ENCODE results near the gene LCE2A.

LCE2A gene

GRCh38 chr1:152745289-152745704 is 47.2 kb downstream of the LCE2A start:
- TF ChIP-seq CTCF (IDR thresholded peaks at IDR 0.05; ENCODE audit: low read depth, low read length, missing control alignments) = no peak
- no peak for DNase-seq
- no peaks in the 10 kb centered on the region for H3K27me3 ChIP-seq (replicated peaks)
- in situ Hi-C loops (cut with HindIII; ENCODE audit: low pct_ligation_motif_present, low sequenced_read_pairs) = no loop called here
- H3K27ac ChIP-seq = no peak overlapping the region
- H3K36me3 ChIP-seq (replicated peaks) = no peaks in the 10 kb centered on the region
- no peak overlapping the region for H3K4me3 ChIP-seq (ENCODE audit: low read depth, low read length)

GRCh38 chr1:152745765-152746444 is 47.8 kb downstream of the LCE2A start:
- Histone ChIP-seq H3K27me3 (replicated peaks) (no peaks in the 10 kb centered on the region), H3K27ac (no peak overlapping the region), H3K4me3 (ENCODE audit: low read depth, low read length) (no peak overlapping the region), H3K36me3 (replicated peaks) (no peaks in the 10 kb centered on the region)
- in situ Hi-C loops (cut with HindIII; ENCODE audit: low pct_ligation_motif_present, low sequenced_read_pairs) = no loop called here
- DNase-seq = no peak
- no peak for TF ChIP-seq CTCF (IDR thresholded peaks at IDR 0.05; ENCODE audit: low read depth, low read length, missing control alignments)

GRCh38 chr1:152747831-152748230 is 49.7 kb downstream of the LCE2A start:
- in situ Hi-C loops (cut with HindIII; ENCODE audit: low pct_ligation_motif_present, low sequenced_read_pairs) = no loop called here
- DNase-seq = no peak
- no peaks in the 10 kb centered on the region for H3K27me3 ChIP-seq (replicated peaks)
- no peak for TF ChIP-seq CTCF (IDR thresholded peaks at IDR 0.05; ENCODE audit: low read depth, low read length, missing control alignments)
- no peaks in the 10 kb centered on the region for H3K36me3 ChIP-seq (replicated peaks)
- H3K4me3 ChIP-seq (ENCODE audit: low read depth, low read length) = no peak overlapping the region
- H3K27ac ChIP-seq = no peak overlapping the region

Data from brain microvascular endothelial cell (primary cell).